Endothelial cell of umbilical vein (primary cell): ENCODE results near the gene SPAG17. TPM values are rescaled to one million over a fixed set of nuclear protein-coding genes. Genes with fewer than 3 reads are reported as not detected.

Experiments
- BruUV-seq: library from RNA; stranded (reverse); fragments of 400-500 nt; replicated peaks from 2 replicates; lab custom pipeline; 2021; lab: Mats Ljungman, UMichigan
- CTCF ChIA-PET: fragments of 300-600, 350-600 bp; sonication (Branson Sonifier 250); formaldehyde crosslinking; loops from one replicate; lab custom pipeline; 2021; ENCODE audit warnings: antibody characterized with exemption, inconsistent platforms; lab: Charles Lee
- POLR2A ChIA-PET: fragments of 300-600, 350-600 bp; sonication (Branson Sonifier 250); formaldehyde crosslinking; loops from one replicate; lab custom pipeline; 2021; ENCODE audit warnings: antibody characterized with exemption, inconsistent platforms; lab: Charles Lee
- DNase-seq: peaks from one replicate; pipeline ENCODE4 v3.0.0-alpha.2; 2011; ENCODE audit warnings: low read depth, low spot score
- FAIRE-seq: peaks from 2 replicates; lab custom pipeline; 2011; peaks lifted over from hg19 to GRCh38; lab: Jason Lieb, UNC
- H2AFZ ChIP-seq: 2 replicates; pipeline ENCODE4 v1.6.0; 2012; ENCODE audit warnings: low read depth, low read length, control low read depth, inconsistent platforms
- H3K27ac ChIP-seq: 2 replicates; pipeline ENCODE4 v1.5.1; 2011; ENCODE audit warnings: low read depth, mild to moderate bottlenecking, control low read depth, low read length, moderate library complexity; ENCODE audit not compliant: insufficient read depth
- H3K27me3 ChIP-seq, 2 experiments: 2 replicates each; pipeline versions ENCODE4 v1.6.0 to v1.6.1; 2011; ENCODE audit warnings: low read length in 2 of 2, mixed read lengths in 1 of 2; ENCODE audit not compliant: control insufficient read depth in 2 of 2, insufficient read depth in 2 of 2
- H3K36me3 ChIP-seq, 2 experiments: 2 replicates in 1 of 2; 3 replicates in 1 of 2; pipeline ENCODE4 v1.5.1; 2011; ENCODE audit warnings: low read length in 2 of 2, mild to moderate bottlenecking in 1 of 2, moderate library complexity in 1 of 2; ENCODE audit not compliant: control insufficient read depth in 2 of 2, insufficient read depth in 2 of 2; ENCODE audit errors: extremely low read depth in 1 of 2
- H3K4me1 ChIP-seq: 3 replicates; pipeline ENCODE4 v1.5.1; 2011; ENCODE audit warnings: mild to moderate bottlenecking, low read length; ENCODE audit not compliant: control insufficient read depth, insufficient read depth; ENCODE audit errors: extremely low read depth
- H3K4me2 ChIP-seq: 2 replicates; pipeline ENCODE4 v1.6.1; 2011; ENCODE audit warnings: low read length, control low read depth, mixed read lengths; ENCODE audit not compliant: insufficient read depth
- H3K4me3 ChIP-seq, 3 experiments: fragments of 200-600 bp in 1 of 3; sonication (generic), shearing (Covaris generic) in 1 of 3; replicated peaks in 1 of 3; 2 replicates each; pipeline ENCODE4 v1.5.1; 2011 to 2016; ENCODE audit warnings: control low read depth in 3 of 3, low read length in 3 of 3, mild to moderate bottlenecking in 2 of 3, inconsistent platforms in 1 of 3, low read depth in 1 of 3, moderate library complexity in 1 of 3; ENCODE audit not compliant: insufficient read depth in 1 of 3
- H3K79me2 ChIP-seq: 2 replicates; pipeline ENCODE4 v1.6.0; 2012; ENCODE audit warnings: low read length, inconsistent platforms; ENCODE audit not compliant: control insufficient read depth, insufficient read depth
- H3K9ac ChIP-seq: replicated peaks from 2 replicates; pipeline ENCODE3; 2011; ENCODE audit warnings: low read length, control low read depth; ENCODE audit not compliant: insufficient read depth; ENCODE audit errors: extremely low read depth
- H3K9me1 ChIP-seq: replicated peaks from 3 replicates; pipeline ENCODE4 v1.6.0; 2011; ENCODE audit warnings: mild to moderate bottlenecking, low read length; ENCODE audit not compliant: control insufficient read depth, insufficient read depth; ENCODE audit errors: extremely low read depth
- H3K9me3 ChIP-seq: replicated peaks from 2 replicates; pipeline ENCODE4 v1.5.1; 2012; ENCODE audit warnings: low read length, inconsistent platforms; ENCODE audit not compliant: control insufficient read depth, insufficient read depth
- H4K20me1 ChIP-seq: replicated peaks from 2 replicates; pipeline ENCODE3; 2011; ENCODE audit warnings: mild to moderate bottlenecking, low read length; ENCODE audit not compliant: control insufficient read depth, insufficient read depth; ENCODE audit errors: extremely low read depth
- EZH2 ChIP-seq: IDR thresholded peaks from 2 replicates; pipeline ENCODE4 v1.6.1; 2012; ENCODE audit warnings: borderline replicate concordance, low read depth, mild to moderate bottlenecking, moderate library complexity, low read length, inconsistent platforms; ENCODE audit not compliant: severe bottlenecking
- FOS ChIP-seq: IDR thresholded peaks from 2 replicates; pipeline ENCODE4 v1.6.1; 2011; ENCODE audit warnings: mild to moderate bottlenecking, low read length, moderate library complexity, borderline replicate concordance; ENCODE audit not compliant: insufficient read depth
- GATA2 ChIP-seq: IDR thresholded peaks from 2 replicates; pipeline ENCODE4 v1.7.0; 2011; ENCODE audit warnings: low read depth, mild to moderate bottlenecking, moderate library complexity, mixed read lengths, low read length; ENCODE audit not compliant: insufficient read length, insufficient read depth
- JUN ChIP-seq: IDR thresholded peaks from 2 replicates; pipeline ENCODE4 v1.6.1; 2011; ENCODE audit warnings: borderline replicate concordance, low read depth; ENCODE audit not compliant: insufficient read length, insufficient read depth
- MYC ChIP-seq: IDR thresholded peaks from one replicate; pipeline ENCODE4 v1.6.1; 2011; ENCODE audit warnings: mild to moderate bottlenecking, low read depth, low read length
- POLR2A ChIP-seq: IDR thresholded peaks from 2 replicates; pipeline ENCODE4 v1.6.1; 2012; ENCODE audit warnings: low read depth, mild to moderate bottlenecking, control low read depth, low read length
- POLR2AphosphoS5 ChIP-seq: IDR thresholded peaks from 2 replicates; pipeline ENCODE4 v1.6.1; 2012; ENCODE audit warnings: low read depth, mild to moderate bottlenecking, control low read depth, low read length, moderate library complexity; ENCODE audit not compliant: insufficient read depth
- dilution Hi-C: fragments of 300-500 bp; cut with MboI; formaldehyde crosslinking; loops from one replicate; pipeline ENCODE4 v1.15.0; 2019; ENCODE audit warnings: low sequenced_read_pairs; ENCODE audit not compliant: extremely low pct_ligation_motif_present
- intact Hi-C: fragments of 100-400 bp; cut with micrococcal nuclease; formaldehyde crosslinking; loops from one replicate; pipeline ENCODE4 v1.10.0; 2022
- polyA plus RNA-seq, 4 experiments: library from polyadenylated mRNA; depleted of rRNA in 3 of 4; stranded (reverse) in 3 of 4; unstranded in 1 of 4; fragments of >200 nt; gene quantifications; 2 replicates each; pipeline versions ENCODE4 v1.2.1 to v1.2.3, GENCODE V29; 2011 to 2012; ENCODE audit warnings: missing spikeins in 1 of 4
- total RNA-seq: library from RNA; stranded (reverse); gene quantifications from 2 replicates; pipeline ENCODE4 v1.2.3, GENCODE V29; 2021
- TF ChIP-seq, protein P1 (sequence below): IDR thresholded peaks from 2 replicates; pipeline ENCODE4 v1.6.1; 2011; ENCODE audit not compliant: insufficient read depth, insufficient read length
- TF ChIP-seq, protein P2 (sequence below), 2 donors: IDR thresholded peaks; 1 replicate in 1 of 2; 2 replicates in 1 of 2; pipeline ENCODE4 v1.5.1; 2011; ENCODE audit warnings: low read length in 2 of 2, mild to moderate bottlenecking in 2 of 2, moderate library complexity in 2 of 2, control low read depth in 1 of 2, inconsistent platforms in 1 of 2, low read depth in 1 of 2; ENCODE audit not compliant: insufficient read depth in 1 of 2; ENCODE audit errors: extremely low read depth in 1 of 2

SPAG17 gene
- total and polyA plus RNA-seq, 2 donors (not counting 3 experiments of a cell fraction or from before 2014, with no cell fraction given), result not detected

DNA sequence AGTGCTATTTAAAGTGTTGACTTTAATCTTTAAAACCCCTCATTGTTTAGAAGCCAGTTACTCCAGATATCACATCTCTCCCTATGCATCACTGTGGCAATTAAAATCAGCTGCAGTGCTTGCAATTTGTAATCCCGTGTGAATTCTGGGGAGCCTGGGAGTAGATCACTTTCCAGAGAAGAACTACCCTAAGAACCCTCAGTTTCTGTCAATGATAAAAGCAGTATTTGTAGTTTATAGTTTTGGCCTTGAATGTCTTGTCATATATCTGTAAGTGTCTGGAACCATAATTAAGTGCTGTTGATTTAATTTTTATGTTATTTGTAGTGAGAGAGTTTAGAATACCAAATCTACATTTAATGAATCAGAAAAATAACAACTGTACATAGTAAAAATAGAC, 5.5 kb upstream of the SPAG17 start:
- Histone ChIP-seq H3K36me3 (no peaks in the 10 kb centered on the region), H3K9me1 (no peaks in the 10 kb centered on the region), H3K27ac (no peak overlapping the region), H2AFZ (no peak overlapping the region), H3K27me3 (no peaks in the 10 kb centered on the region), H3K4me2 (no peak overlapping the region), H3K9me3 (no peaks in the 10 kb centered on the region), H3K4me1 (no peaks in the 10 kb centered on the region), H3K9ac (no peak overlapping the region), H3K4me3 (no peak overlapping the region), H3K79me2 (no peaks in the 10 kb centered on the region), H4K20me1 (no peaks in the 10 kb centered on the region)
- dilution Hi-C loops (no loop called here), intact Hi-C loops (no loop called here)
- no peak for TF ChIP-seq MYC
- TF ChIP-seq JUN, result no peak
- TF ChIP-seq FOS, result no peak
- TF ChIP-seq POLR2AphosphoS5, result no peak
- no peak for TF ChIP-seq GATA2
- TF ChIP-seq, protein P1, sequence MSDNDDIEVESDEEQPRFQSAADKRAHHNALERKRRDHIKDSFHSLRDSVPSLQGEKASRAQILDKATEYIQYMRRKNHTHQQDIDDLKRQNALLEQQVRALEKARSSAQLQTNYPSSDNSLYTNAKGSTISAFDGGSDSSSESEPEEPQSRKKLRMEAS, result no peak
- TF ChIP-seq POLR2A, result no peak
- TF ChIP-seq EZH2, result no peak
- TF ChIP-seq, protein P2, sequence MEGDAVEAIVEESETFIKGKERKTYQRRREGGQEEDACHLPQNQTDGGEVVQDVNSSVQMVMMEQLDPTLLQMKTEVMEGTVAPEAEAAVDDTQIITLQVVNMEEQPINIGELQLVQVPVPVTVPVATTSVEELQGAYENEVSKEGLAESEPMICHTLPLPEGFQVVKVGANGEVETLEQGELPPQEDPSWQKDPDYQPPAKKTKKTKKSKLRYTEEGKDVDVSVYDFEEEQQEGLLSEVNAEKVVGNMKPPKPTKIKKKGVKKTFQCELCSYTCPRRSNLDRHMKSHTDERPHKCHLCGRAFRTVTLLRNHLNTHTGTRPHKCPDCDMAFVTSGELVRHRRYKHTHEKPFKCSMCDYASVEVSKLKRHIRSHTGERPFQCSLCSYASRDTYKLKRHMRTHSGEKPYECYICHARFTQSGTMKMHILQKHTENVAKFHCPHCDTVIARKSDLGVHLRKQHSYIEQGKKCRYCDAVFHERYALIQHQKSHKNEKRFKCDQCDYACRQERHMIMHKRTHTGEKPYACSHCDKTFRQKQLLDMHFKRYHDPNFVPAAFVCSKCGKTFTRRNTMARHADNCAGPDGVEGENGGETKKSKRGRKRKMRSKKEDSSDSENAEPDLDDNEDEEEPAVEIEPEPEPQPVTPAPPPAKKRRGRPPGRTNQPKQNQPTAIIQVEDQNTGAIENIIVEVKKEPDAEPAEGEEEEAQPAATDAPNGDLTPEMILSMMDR (IDR thresholded peaks at IDR 0.05; ENCODE audit: extremely low read depth in 1 of 2, insufficient read depth in 1 of 2, low read depth in 1 of 2, low read length in 2 of 2), result no peak
- DNase-seq (no peak), FAIRE-seq (no peak)
- ChIA-PET CTCF (no interaction called here), POLR2A (no interaction called here)
- BruUV-seq, result no TSS peak
